Measurements from ENCODE around the gene ATG9B. TPM values are rescaled to one million over a fixed set of nuclear protein-coding genes. Genes with fewer than 3 reads are reported as not detected.

Gene ATG9B
- total RNA-seq, 4 donors from 2014 or later, result not detected

DNA sequence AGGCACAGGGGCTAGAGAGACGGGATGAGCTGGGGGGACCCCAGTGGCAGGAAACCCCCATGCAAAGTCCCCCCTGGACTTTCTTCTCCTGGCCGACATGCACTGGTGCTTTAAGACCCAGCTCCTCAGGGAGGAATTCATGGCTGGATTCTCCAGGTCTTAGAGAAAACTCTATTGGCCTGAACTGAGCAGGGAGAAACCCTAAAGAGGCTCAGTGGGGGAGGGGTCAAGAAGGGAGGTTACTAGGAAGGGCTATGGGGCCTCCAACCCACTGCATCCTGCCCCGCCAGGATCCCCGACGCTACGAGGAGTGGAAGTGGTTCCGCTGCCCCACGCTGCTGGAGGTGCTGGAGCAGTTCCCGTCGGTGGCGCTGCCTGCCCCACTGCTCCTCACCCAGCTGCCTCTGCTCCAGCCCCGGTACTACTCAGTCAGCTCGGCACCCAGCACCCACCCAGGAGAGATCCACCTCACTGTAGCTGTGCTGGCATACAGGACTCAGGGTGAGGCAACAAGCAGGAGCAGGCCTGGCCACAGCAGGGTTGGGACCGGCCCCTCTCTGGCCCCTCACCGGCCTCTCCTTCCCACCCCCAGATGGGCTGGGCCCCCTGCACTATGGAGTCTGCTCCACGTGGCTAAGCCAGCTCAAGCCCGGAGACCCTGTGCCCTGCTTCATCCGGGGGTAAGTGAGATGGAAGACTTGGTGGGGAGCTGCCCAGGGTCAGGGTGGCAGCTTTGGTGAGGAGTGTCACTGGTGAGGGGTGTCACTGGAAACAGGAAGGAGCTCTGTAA lies 13.8 kb downstream of the ATG9B start:
- TF ChIP-seq, protein P1, sequence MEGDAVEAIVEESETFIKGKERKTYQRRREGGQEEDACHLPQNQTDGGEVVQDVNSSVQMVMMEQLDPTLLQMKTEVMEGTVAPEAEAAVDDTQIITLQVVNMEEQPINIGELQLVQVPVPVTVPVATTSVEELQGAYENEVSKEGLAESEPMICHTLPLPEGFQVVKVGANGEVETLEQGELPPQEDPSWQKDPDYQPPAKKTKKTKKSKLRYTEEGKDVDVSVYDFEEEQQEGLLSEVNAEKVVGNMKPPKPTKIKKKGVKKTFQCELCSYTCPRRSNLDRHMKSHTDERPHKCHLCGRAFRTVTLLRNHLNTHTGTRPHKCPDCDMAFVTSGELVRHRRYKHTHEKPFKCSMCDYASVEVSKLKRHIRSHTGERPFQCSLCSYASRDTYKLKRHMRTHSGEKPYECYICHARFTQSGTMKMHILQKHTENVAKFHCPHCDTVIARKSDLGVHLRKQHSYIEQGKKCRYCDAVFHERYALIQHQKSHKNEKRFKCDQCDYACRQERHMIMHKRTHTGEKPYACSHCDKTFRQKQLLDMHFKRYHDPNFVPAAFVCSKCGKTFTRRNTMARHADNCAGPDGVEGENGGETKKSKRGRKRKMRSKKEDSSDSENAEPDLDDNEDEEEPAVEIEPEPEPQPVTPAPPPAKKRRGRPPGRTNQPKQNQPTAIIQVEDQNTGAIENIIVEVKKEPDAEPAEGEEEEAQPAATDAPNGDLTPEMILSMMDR (IDR thresholded peaks at IDR 0.05; ENCODE audit: low read depth), result no peak

DNA sequence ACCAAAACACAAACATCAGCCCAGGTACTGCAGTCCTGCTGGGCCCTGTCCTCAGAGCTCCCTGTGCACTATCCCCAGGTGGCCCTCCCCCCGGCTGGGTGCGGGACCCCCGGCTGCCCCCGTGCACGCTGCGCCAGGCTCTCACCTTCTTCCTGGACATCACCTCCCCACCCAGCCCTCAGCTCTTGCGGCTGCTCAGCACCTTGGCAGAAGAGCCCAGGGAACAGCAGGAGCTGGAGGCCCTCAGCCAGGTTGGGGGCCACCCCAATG lies 14.3 kb downstream of the ATG9B start:
- TF ChIP-seq, protein P1 (IDR thresholded peaks at IDR 0.05; ENCODE audit: low read depth), result no peak

DNA sequence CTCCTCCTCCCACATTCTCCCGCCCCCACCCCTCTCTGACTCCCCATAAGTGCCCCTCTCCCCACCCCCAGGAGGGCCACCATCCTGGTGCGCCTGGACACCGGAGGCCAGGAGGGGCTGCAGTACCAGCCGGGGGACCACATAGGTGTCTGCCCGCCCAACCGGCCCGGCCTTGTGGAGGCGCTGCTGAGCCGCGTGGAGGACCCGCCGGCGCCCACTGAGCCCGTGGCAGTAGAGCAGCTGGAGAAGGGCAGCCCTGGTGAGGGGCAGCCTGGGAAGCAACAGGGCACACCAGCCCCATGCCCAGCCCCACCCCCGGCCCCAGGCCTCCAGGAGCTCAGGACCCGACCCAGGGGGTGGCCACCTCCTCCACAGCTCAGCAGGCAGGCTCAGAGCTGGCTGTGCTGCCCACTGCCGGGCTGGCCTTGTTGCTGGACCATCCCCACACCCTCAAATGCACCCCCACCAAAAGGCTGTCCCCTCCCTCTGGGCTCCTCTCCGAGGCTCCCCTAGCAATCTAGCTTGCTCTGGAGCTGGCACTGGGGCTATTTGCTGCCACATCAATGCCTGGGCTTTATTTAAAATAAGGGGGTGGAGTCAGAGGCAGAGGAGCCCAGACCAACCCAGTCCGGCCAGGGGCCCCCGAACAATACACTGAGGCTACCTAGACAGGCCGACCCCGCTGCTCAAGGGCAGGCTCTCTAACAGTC lies 14.8 kb downstream of the ATG9B start:
- TF ChIP-seq, protein P1 (IDR thresholded peaks at IDR 0.05; ENCODE audit: low read depth), result no peak

DNA sequence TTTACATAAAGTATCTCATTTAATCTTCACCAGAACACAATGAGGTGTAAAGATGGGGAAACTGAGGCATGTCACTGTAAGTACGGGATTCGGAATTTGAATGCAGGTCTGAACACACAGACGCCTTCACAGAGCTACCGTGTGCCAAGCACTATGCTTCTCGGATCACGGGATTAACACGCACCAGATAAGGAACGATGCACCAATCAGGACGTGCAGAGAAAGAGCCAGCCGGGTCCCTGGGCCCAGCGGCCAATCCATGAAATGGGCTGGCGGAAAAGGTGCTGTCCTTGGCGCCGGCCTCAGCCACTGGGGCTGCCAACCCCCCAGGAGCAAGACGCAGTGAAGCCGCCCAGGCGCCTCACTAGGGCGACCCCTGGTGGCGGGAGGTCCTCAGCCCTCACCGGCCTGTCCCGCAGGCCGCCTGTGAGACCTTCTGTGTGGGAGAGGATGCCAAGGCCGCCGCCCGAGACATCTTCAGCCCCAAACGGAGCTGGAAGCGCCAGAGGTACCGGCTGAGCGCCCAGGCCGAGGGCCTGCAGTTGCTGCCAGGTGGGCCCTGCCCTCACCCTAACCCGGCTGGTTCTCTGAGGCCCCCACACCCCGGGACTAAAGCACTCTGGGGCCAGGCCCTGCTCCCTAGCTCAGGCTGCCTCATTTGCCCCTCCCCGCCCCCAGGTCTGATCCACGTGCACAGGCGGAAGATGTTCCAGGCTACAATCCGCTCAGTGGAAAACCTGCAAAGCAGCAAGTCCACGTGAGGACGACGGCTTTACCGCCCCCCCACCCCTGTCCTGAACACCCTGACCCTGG lies 15.6 kb downstream of the ATG9B start:
- TF ChIP-seq, protein P1 (IDR thresholded peaks at IDR 0.05; ENCODE audit: low read depth), result no peak

DNA sequence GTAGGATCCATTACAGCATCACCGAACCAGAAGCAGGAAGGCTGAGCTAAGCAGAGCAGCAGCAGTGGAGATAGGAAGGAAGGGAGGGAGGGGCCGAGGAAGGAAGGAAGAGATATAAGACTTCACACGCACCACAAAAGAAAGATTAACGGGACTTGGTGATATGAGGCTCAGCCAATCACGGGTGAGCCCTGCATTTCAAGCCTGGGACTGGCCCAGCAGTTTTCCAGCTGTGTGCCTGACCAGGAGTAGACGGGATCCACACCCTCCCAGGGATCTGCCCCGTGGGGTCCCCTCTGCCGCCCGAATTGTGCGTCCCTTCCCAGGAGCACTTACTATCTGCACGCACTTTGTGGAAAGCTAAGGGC lies 16.2 kb downstream of the ATG9B start:
- TF ChIP-seq, protein P1 (IDR thresholded peaks at IDR 0.05; ENCODE audit: low read depth), result no peak

DNA sequence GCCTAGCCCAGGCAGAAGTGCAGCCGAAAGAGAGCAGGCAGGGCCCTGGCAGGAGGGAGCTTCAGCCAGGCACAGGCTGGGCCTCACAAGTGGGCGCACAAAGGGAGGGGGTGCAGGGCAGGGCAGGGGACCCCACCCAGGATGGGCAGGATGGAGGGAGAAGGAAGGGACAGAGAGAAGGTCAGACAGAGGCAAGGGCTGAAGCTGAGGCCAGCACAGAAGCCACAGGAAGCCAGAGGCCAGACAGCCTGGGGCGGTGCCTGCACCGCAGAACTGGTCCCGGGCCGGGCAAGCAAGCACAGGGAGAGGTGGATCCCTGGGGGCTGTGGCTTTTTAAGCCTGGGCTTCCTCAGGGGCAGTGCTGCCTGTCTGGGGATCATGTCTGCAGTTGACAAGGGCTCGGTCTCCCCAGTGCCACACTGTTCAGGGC lies 16.8 kb downstream of the ATG9B start:
- TF ChIP-seq, protein P1 (IDR thresholded peaks at IDR 0.05; ENCODE audit: low read depth), result no peak

Data from subcutaneous adipose tissue (tissue), 4 donors.